ENCODE data around the gene CAMTA2. TPM values are rescaled to one million over a fixed set of nuclear protein-coding genes. Genes with fewer than 3 reads are reported as not detected.

CAMTA2 gene
- total RNA-seq, 1 experiment from 2014 or later: 9.2 TPM

- DNase-seq (ENCODE audit: low spot score) (no peak), ATAC-seq (no peak)
- Mint-ChIP-seq H3K4me3 (no peak overlapping the region), H3K4me1 (peaks cover 7% of the 10 kb centered on the region), H3K27me3 (ENCODE audit: low read depth) (no peaks in the 10 kb centered on the region; the same call in 1 of the 2 replicates), H3K9me3 (no peaks in the 10 kb centered on the region), H3K27ac (no peak overlapping the region), H3K36me3 (no peaks in the 10 kb centered on the region)
- ChIA-PET CTCF (interaction anchor here (5.0 kb wide), 1 partner anchor 12 kb away, joined by 36 read pairs; no protein-coding TSS in a partner anchor), POLR2A (no interaction called here)
- TF ChIP-seq E2F5 (CRISPR knock-in tag; IDR thresholded peaks at IDR 0.05): no peak
- TF ChIP-seq ZNF532 (CRISPR knock-in tag; IDR thresholded peaks at IDR 0.05; ENCODE audit: borderline replicate concordance): no peak
- TF ChIP-seq, protein P1, sequence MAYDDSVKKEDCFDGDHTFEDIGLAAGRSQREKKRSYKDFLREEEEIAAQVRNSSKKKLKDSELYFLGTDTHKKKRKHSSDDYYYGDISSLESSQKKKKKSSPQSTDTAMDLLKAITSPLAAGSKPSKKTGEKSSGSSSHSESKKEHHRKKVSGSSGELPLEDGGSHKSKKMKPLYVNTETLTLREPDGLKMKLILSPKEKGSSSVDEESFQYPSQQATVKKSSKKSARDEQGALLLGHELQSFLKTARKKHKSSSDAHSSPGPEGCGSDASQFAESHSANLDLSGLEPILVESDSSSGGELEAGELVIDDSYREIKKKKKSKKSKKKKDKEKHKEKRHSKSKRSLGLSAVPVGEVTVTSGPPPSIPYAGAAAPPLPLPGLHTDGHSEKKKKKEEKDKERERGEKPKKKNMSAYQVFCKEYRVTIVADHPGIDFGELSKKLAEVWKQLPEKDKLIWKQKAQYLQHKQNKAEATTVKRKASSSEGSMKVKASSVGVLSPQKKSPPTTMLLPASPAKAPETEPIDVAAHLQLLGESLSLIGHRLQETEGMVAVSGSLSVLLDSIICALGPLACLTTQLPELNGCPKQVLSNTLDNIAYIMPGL (CRISPR knock-in tag; IDR thresholded peaks at IDR 0.05): no peak
- TF ChIP-seq, protein P2, sequence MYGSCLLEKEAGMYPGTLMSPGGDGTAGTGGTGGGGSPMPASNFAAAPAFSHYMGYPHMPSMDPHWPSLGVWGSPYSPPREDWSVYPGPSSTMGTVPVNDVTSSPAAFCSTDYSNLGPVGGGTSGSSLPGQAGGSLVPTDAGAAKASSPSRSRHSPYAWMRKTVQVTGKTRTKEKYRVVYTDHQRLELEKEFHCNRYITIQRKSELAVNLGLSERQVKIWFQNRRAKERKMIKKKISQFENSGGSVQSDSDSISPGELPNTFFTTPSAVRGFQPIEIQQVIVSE (CRISPR knock-in tag; IDR thresholded peaks at IDR 0.05; ENCODE audit: borderline replicate concordance): no peak
- no peak for TF ChIP-seq CREB1 (CRISPR knock-in tag; IDR thresholded peaks at IDR 0.05)
- no peak for TF ChIP-seq FOXJ3 (CRISPR knock-in tag; IDR thresholded peaks at IDR 0.05; ENCODE audit: borderline replicate concordance)
- no peak for TF ChIP-seq GTF2I (CRISPR knock-in tag; conservative IDR thresholded peaks at IDR 0.05)
- no peak for TF ChIP-seq ZBTB21 (CRISPR knock-in tag; IDR thresholded peaks at IDR 0.05; ENCODE audit: borderline replicate concordance)
- TF ChIP-seq ESRRA (CRISPR knock-in tag; IDR thresholded peaks at IDR 0.05; ENCODE audit: borderline replicate concordance): no peak
Measured at GRCh38 chr17:4921320-4921719, 66.2 kb downstream of the CAMTA2 start.

DNA sequence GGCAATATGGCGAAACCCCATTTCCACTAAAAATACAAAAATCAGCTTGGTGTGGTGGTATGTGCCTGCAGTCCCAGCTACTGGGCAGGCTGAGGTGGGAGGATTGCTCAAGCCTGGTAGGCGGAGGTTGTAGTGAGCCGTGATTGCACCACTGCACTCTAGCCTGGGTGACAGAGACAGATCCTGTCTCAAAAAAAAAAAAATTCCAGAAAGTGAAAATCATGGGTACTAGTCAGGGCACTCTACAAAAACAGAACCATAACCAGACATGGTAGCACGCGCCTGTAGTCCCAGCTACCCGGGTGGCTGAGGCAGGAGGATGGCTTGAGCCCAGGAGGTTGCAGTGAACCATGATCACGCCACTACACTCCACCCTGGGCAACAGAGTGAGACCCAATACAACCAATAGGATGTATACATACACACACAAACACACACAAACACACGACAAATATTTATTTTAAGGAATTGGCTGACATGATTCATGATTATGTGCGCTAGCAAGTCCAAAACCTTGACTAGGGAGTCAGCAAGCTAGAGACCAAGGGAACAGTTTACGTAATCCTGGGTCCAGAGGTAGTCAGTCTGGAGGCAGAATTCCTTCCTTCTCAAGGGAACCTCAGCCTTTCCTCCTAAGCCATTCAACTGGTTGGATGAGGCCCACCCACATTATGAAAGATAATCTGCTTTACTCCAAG, 67.0 kb downstream of the CAMTA2 start:
- DNase-seq (ENCODE audit: low spot score) (no peak), ATAC-seq (no peak)
- Mint-ChIP-seq H3K27me3 (ENCODE audit: low read depth) (no peaks in the 10 kb centered on the region; the same call in 1 of the 2 replicates), H3K9me3 (no peaks in the 10 kb centered on the region), H3K36me3 (no peaks in the 10 kb centered on the region), H3K27ac (no peak overlapping the region), H3K4me3 (no peak overlapping the region), H3K4me1 (peaks cover 7% of the 10 kb centered on the region)
- ChIA-PET CTCF (interaction anchor here (1.0 to 5.0 kb wide), 2 partner anchors 11 to 354 kb away, joined by 3 to 36 read pairs; no protein-coding TSS in a partner anchor), POLR2A (interaction anchor here (2.2 kb wide), 1 partner anchor 12 kb away, joined by 12 read pairs; no protein-coding TSS in a partner anchor)
- TF ChIP-seq ZNF121 (CRISPR knock-in tag; IDR thresholded peaks at IDR 0.05) (peak; percentile 18; the same call in 1 of the 2 replicates), ATF1 (CRISPR knock-in tag; IDR thresholded peaks at IDR 0.05) (no peak)

- Mint-ChIP-seq H3K36me3 (no peaks in the 10 kb centered on the region), H3K27ac (peak overlapping the region; percentile 15; the same call in 1 of the 2 replicates), H3K4me3 (no peak overlapping the region), H3K27me3 (ENCODE audit: low read depth) (no peaks in the 10 kb centered on the region; the same call in 1 of the 2 replicates), H3K4me1 (peaks cover 7% of the 10 kb centered on the region), H3K9me3 (no peaks in the 10 kb centered on the region)
- ChIA-PET CTCF (interaction anchor here (0.6 to 5.0 kb wide), 7 partner anchors 10 to 353 kb away, joined by 3 to 36 read pairs (median 4); partner anchors contain the start of gene ALOX15), POLR2A (interaction anchor here (1.1 to 2.2 kb wide), 2 partner anchors 11 to 28 kb away, joined by 3 to 12 read pairs; no protein-coding TSS in a partner anchor)
- ATAC-seq (peak; percentile 67), DNase-seq (ENCODE audit: low spot score) (no peak)
- TF ChIP-seq PRRX2 (CRISPR knock-in tag; IDR thresholded peaks at IDR 0.05) (no peak), MLX (CRISPR knock-in tag; IDR thresholded peaks at IDR 0.05) (no peak), TCF7 (CRISPR knock-in tag; IDR thresholded peaks at IDR 0.05; ENCODE audit: low read depth) (no peak), ZNF512 (CRISPR knock-in tag; IDR thresholded peaks at IDR 0.05; ENCODE audit: borderline replicate concordance) (no peak), OVOL2 (CRISPR knock-in tag; IDR thresholded peaks at IDR 0.05; ENCODE audit: borderline replicate concordance) (no peak), GABPB1 (CRISPR knock-in tag; IDR thresholded peaks at IDR 0.05) (no peak)
- TF ChIP-seq, protein P3, sequence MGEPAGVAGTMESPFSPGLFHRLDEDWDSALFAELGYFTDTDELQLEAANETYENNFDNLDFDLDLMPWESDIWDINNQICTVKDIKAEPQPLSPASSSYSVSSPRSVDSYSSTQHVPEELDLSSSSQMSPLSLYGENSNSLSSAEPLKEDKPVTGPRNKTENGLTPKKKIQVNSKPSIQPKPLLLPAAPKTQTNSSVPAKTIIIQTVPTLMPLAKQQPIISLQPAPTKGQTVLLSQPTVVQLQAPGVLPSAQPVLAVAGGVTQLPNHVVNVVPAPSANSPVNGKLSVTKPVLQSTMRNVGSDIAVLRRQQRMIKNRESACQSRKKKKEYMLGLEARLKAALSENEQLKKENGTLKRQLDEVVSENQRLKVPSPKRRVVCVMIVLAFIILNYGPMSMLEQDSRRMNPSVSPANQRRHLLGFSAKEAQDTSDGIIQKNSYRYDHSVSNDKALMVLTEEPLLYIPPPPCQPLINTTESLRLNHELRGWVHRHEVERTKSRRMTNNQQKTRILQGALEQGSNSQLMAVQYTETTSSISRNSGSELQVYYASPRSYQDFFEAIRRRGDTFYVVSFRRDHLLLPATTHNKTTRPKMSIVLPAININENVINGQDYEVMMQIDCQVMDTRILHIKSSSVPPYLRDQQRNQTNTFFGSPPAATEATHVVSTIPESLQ (CRISPR knock-in tag; IDR thresholded peaks at IDR 0.05): no peak
Measured at GRCh38 chr17:4919511-4920047, 67.9 kb downstream of the CAMTA2 start.
